CD4-positive, alpha-beta T cell treated with Interleukin-17A for 4 hours (primary cell): ENCODE data around the gene MBL2.

Experiments
- DNase-seq: peaks from one replicate; pipeline ENCODE4 v3.0.0-alpha.2; 2020; ENCODE audit warnings: mixed read lengths

The MBL2 gene

DNA sequence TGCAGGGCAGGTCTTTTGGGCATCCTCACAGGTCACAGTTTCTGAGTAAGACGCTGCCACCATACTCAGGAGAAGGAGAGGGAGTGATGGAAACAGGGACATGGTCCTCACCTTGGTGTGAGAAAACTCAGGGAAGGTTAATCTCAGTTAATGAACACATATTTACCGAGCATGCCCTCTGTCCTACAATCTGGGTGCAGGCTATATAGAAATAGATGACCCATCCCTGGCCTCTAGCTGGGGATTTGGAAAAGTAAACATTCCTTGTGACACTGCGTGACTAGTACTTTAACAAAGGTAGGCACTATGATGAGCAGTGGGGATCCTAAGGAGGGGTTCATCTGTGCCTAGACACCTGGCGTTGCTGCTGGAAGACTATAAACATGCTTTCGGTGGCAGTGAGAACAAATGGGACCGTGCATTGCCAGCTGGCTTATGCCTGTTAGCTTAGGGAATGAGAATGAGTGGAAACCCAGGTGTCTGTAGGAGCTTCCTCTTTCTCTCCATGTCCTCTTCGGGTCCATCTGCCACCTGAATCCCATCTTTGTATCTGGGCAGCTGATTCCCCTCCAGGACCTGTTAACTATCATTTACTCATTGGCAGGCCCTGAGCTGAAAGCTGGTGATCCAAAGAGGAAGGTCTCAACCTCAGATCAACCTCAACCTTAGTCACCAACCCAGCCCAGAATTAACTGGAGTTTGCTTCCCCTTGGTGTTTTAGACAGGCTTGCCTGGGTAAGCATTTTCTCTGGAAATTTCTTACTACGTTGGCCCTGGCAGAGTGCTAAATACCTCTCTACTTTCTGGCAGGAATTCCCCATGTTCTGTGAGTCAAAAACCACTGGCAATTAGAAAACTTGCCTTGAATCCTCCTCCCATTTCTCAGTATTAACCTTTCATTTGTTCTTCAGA lies 794 bp downstream of the MBL2 start:
- no peak for DNase-seq

DNA sequence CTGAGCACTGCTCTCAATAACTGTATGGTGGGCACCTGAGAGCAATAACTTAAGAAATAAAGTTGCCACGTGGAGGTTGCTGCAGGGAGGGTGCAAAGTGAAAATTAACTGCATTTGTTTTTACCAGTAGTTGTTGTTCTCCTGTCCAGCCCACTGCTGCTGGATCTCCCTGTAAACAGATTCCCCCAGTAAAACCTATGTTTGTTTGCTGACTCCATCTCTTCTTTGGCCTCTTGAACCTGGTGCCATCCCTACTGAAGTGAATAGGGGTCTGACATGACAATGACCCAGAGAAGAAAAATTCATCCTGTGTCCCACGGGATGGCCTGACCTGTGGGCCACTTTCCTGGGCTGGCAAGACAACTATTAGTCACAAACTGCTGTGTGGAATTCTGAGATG lies 1.7 kb downstream of the MBL2 start:
- DNase-seq: no peak

DNA sequence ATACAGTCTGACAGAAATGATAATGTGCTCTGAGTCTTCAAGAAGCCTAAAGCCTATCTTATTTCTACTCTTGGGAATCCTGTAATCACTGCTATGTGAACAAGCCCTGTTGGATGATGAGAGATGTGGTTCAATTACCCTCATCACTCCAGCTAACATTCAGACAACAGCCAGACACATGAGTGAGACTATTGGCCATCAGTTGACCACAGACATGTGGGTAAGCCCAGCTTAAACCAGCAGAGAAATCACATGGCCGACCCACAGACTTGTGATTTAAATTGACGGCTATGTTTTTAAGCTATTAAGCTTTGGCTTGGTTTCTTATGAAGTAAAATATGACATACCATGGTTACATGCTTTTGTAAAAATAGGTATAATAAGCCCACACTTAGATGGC lies 2.6 kb downstream of the MBL2 start:
- no peak for DNase-seq

DNA sequence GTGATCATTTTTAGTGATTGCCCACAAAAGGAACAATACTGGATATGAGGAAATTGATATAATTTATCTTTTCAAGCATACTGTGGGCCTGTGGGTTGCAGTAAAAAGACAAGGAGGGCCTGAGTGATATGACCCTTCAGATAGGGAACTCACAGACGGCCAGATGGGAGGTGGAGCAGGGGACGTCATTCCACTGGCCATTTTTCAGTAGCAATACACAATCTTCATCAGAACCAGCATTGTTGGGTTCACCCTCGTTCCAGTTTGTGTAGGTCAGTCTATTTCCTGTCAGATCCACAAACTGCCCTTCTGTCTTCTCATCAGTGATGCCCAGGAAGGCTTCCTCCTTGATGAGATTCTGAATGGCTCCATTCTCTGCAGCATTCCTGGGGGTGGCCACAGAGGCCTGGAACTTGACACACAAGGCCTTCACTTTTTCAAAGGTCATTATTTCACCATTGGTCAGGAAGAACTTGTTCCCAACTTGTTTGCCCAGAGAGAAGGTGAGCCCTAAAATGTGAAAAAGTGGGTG lies 4.5 kb downstream of the MBL2 start:
- no peak for DNase-seq

DNA sequence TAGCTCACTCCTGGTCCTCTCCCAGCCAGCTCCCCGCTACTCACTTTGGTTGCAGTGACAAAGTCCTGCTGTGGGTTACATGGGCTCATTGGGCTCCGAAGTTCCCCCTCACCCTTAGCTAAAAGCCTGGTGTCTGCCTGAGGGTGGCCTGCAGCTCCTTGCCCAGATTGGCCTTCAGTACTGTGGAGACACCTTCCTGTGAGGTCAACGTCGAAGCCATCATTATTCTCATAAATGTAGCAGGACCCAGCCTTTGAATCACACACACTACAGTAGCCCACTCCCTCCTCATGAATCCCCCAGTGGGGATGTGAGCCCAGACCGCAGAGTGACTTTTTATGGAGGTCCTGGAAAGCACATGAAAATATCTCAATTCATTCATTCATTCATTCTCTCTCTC lies 10.5 kb downstream of the MBL2 start:
- DNase-seq: no peak

DNA sequence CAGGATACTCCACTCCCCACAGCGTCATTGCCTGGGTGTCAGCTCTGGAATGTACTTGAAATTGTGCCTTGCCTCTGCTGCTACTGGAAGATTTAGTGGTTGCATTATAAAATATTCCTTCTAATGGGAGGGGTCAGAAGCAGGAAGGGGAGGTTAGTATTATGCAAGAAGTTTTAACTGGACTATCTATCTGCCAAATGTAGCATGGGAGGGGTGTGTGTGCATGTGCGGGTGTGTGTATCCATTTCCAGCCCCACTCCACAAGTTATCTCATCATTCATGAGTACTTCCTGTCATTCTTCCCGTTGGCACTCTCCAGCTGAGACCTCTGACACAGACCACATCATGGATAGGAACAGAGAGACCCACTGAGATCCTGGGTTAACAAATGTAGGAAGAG lies 13.4 kb downstream of the MBL2 start:
- DNase-seq: no peak

DNA sequence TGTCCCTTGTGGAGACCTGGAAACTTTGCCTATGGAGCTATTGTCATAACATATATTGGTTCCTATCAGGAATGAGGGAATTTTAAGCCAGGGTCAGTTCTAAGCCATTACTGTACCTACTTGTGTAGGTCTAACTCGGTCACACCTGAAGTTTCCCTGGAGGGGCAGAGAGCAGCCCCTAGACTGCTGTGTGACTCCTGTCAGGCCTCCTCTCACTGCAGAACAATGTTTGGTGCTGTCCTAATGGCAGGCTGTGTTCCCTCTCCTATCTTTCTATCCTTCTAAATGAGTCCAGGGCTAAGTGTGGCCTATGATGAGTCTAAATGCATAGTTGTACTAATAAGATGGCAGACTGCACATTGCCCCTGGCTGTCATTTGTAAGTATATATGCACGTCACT lies 14.2 kb downstream of the MBL2 start:
- DNase-seq: no peak

DNA sequence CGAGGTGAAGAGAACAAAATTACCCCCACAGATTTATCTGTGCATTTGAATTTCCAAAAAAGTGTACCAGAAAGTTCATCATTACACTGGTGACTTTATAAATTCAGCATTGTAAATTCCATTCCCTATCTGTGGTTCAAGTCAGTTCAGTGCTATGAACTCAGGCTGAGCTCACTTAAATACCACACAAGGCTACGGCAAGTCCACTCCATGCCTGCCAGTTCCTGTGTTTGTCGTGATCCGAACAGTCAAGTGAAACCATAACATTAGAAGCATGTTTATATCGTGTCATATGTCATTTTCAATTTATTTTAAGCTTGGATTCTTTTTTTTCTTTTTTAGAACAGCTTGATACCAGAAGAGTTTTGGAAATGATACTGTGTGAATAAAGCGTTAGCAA lies 14.8 kb downstream of the MBL2 start:
- DNase-seq: no peak

DNA sequence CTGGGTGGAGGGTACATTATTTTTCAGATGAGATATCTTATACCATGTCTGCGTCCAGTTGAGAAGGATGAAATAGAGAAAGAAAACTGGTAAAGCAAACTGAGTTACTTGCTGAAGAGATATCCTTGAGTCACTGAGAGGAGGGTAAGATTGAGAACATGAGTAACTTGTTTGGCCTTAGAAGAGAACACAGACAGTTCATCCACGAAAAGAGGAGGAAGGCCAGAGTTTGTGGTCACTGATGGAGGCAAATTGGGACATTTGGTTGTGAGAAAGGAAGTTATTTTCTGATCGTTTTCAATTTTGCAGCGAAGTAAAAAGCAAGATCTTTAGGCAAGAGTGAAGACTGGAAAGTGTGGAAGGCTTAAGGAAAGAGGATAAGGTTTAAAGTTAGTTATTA lies 15.6 kb downstream of the MBL2 start:
- no peak for DNase-seq

DNA sequence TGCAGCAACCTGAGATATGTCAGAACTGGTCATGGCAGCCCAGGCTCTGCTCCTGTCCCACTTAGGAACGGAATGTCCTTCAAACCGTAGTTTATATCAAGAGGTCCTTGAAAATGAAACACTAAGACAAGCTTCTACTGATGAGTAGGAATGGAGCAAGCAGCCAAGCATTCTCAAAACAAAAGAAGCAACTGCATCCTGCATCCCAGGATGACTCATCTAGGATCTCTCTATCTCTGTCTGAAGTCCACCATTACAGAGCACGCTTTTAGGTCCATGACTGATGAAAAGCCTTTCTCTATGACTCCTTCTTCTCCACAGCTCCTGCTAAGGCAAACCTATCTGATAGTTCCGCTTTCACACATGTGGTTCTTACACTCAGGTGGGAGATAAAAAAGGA lies 16.3 kb downstream of the MBL2 start:
- no peak for DNase-seq

DNA sequence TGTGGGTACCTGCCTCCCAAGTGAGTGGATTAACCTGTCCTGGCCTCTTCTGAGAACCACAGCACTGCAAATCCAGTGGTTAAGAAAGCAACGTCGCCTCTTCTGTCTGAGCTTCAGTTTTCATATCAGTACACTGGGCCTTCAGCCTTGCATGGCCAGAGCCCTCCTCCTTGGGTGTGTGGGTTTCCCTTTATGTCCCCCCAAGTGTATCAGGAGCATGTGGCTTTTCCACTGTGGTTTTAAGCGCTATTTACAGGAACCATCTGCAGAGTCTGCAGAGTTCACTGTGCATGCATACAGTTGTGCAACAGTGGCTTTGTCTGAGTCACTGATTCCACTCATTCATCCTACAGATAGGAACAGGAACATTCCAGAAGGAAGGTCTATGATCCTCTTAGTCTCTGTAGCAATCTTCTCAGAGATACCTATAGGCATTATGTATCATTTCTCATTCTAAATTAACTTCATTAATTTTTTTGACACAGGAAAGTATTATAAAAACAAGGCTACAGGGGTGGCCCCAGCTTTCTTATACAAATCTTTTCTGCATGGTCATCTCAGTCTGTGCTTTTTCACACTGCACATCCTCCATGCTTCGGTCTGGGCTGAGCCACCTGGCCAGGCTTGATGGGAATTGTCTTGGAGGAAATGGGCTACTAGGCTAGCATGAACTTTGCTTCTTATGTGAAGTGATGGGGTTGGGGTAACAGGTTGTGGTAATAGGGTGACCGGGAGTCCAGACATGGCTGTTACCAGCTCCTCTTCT lies 17.1 kb downstream of the MBL2 start:
- DNase-seq: no peak

DNA sequence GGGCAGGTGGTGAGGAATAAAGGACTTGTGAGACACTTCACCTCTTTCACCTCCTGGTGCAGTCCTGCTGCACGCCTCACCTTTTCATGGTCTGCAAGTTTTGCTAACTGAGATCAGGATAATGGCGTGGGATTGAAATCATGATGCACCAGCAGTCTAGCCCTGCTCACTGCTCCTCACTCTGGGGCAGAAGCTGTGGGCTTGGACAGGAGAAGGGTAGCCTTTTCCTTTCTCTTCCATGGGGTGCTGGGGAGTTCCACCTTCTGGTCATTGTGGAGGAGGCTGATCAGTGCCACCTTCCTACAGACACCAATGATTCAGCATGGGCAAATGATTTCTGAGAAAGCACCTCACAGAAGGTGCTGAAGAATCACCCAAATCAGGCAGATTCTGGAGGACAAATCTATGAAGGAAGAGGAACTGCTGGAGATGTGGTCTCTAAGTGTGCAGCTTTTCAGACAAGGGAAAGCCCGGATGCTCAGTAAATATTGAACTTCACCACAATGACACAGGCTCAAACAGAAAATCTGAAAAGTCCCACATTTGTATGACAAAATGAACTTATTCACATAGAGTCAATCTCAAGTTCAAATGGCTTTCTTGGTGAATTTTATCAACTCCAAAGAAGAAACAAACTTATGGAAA lies 19.7 kb downstream of the MBL2 start:
- no peak for DNase-seq

DNA sequence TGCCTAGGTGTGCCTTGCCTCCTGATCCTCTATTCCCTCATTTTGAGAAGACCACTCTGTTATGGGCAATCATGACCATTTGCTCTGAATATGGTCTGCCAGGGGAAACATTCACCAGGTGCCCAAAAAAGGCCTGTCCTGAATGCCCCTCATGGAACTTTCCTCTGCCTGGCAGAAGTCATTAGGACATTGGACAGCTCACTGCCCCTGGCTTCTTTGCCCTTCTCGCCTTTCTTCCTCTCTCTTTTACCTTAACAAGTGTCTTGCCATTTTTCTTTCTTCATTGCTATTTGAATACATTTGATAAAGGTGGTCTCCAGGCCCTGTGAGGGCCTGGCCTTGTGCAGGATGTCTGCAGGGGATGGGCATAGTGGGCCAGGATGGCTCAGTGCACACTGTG lies 20.3 kb downstream of the MBL2 start:
- no peak for DNase-seq

DNA sequence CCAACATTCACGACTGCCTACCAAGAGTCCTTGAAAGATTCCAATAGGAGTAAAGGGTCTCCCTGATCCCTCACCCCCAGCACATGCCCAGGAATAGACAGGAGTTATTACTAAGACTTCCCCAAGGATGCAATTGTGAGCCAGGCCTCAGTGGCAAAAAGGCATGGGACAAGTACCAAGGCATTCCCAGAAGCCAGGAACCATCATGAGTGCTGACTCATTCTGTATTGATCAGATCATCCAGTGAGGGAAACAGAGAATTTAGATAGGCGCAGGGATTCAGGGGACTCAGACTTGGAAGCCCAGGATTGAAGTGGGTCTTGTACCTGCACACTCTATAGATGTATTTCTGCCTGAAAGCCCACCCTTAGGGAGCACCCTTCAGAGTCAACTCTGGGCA lies 21.2 kb downstream of the MBL2 start:
- DNase-seq: no peak

DNA sequence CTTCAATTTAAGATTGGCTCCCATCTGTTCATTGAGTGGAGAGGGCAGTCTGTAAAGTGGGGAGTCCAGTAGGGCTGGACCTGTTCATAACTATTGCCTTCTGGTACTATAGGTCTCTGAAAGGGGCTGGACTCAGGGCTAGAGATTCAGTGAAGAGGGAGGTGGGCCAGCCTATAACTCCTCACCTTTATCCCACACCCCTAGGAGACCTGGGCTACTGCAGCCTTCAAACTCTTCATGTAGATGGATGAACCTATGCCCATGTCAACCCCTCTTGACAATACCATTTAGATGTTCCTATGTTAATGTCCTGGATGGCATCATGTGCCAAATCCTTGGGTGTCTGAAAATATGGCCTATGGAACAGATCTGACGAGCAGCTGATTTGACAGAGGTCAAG lies 22.0 kb downstream of the MBL2 start:
- no peak for DNase-seq

DNA sequence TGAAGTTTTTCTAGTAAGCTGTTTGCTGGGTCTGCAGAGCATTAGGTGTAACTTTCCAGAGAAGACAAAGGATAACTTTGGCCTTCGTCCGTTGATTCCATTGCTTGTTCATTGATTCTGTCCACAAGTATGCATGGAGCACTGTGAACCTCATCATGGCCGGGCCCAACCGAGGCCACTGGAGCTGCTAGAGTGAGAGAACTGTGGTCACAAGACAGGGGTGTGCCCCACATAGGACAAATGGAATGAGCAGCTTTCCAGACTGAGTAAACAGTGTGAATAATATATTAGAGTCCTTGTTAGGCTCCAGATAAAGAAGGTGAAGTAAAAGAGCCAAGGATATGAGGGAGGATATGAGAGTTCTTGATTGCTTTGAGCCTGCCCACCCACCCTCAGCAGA lies 24.9 kb downstream of the MBL2 start:
- DNase-seq: no peak

DNA sequence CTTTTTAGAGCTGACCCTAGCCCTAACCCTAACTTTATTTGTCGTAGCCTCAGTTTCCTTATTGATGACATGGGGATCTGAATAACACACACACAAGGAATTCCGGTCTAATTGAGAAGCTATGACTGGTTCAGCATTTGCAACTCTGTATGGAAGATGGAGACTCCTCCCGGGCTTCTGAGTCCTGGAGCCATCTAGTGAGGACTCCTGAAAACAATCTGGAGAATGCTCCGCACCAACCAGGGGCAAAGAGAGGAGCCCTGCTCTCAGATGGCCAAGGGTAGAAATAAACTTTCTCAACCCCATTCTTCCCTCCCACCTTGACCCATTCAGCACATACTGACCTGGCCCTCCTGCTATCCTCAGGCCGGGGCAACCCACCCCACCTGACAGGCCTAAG lies 26.4 kb downstream of the MBL2 start:
- DNase-seq: no peak

DNA sequence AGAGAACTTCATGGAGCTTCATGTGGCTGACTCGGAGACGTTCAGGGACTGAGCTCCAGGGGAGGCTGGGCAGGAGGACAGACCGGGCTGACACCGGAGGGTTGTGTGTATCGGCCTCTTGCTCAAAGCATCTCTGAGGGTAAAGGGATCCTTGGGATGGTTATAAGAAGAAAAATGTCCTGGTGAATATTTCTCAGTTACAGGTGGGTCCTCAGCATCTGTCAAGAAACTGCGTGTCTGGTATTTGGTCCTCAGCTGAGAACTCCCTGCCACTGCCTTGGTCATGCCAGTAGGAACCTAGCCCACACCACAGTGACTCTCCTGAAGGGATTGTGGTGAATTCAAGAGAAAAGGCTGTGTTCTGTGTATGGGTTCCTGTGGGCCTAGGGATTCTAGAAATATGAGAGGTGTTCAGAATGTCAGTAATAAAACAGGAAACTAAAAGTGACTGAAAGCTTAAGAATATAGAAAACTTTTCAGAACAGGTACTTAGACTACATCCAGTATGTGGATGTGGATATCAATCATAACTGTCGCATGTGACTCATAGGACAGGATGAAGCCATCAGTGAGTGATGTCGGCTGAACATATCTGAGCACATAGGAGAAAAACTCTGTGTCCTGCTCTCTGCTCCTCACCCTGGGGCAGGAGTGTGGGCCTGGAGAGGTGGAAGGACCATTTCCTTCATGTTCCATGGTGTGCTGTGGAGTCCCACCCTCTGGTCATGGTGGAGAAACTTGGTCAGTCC lies 28.4 kb downstream of the MBL2 start:
- no peak for DNase-seq

DNA sequence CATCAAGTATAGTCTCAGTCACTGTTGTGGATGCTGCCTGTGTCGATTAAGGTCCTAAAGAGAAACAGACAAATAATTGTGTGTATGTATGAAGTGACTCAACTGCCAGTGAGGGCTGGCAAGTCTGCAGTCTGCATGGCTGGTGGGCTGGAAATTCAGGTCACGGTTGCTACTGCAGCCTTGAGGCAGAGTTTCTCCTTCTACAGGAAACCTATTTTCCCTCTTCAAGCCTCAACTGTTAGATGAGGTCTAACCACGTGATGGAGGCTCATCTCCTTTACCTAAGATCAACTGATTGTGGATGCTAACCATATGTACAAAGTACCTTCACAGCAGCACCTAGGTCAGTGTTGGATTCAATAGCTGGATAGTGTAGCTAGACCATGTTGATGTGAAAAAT lies 29.9 kb downstream of the MBL2 start:
- no peak for DNase-seq

DNA sequence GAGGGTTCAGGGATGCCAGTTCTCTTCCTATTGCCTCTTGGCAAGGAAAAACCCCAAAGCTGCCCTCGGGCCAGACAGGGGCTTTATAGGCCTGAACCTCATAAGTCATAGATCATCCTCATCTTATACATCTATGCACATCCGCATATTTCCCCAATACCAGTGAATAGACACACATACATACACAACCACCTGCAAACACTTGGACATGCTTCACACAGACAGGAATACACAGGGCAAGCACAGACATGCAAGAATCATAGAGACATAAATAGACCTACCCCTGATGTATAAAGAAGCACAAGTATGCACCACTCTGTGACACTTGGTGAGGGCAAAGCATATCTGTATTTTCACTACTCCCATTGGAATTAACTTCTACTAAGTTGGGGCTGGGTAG lies 30.7 kb downstream of the MBL2 start:
- DNase-seq: no peak

DNA sequence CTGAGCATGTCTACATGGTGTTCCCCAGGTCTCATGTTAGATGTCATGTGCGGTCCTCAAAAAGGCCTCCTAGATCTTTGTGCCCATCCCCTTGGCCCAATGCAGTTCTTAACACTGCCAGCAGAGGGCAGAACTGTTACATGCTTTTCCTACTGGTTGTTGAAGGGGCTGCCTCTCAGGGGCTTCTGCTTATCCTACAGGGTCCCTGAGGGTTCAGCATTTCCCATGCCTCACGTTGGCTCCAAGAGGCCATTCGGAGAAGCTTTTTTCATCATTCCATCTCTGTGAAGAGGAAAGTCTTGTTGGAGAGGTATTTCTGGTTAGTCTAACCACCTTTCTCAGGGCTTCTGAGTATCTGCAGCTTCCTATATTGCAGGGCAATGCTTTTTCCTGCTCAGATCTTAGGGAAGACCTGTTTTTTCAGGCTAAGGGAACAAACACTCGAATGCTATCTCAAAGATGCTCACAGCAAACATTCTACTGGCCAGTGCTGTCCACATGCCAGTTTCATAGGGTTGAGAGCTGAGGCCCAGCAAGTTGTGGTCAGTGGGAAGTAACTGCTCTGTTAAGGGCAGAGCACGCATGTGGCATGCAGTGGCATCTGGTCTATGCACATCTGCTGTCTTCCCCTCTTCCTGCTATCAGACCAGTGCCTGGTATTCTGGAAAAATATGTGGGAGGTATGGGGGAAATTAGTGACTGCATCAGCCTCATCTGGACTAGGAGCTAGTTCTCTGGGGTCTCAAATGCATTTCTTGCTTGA lies 31.5 kb downstream of the MBL2 start:
- no peak for DNase-seq

DNA sequence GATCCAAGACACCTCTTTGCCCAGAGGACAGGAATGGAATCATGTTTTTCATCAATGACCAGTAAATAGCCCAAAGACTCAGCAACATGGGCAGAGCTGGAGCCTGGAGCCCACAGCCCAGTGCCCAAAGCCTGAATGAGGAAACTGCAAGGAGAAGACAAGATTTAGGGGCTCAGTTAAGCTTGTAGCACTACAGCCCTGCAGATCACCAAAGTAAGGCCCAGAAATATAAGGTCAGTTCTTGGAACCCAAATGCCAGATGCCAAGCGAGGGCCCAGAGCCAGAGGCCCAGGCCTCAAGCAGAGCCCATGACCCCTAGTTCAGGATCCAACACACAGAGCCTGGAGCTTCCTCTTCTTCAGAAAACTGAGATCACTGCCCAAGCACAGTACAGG lies 32.4 kb downstream of the MBL2 start:
- DNase-seq: no peak
